ENCODE results near the gene C19orf67.

The C19orf67 gene

GRCh38 chr19:14089412-14089661, 3.8 kb upstream of the C19orf67 start:
- peak overlapping the region; percentile 53 for H3K4me3 ChIP-seq (ENCODE audit: low read depth, low read length)
- TF ChIP-seq CTCF (IDR thresholded peaks at IDR 0.05; ENCODE audit: low read depth, low read length) (no peak), MYC (IDR thresholded peaks at IDR 0.05; ENCODE audit: low read depth, low read length) (no peak), MAX (IDR thresholded peaks at IDR 0.05; ENCODE audit: low read depth, low read length) (no peak), POLR2A (IDR thresholded peaks at IDR 0.05; ENCODE audit: extremely low read depth, insufficient read length) (no peak)
- peak; percentile 38 for DNase-seq (ENCODE audit: low read depth)

GRCh38 chr19:14088634-14089411, 3.2 kb upstream of the C19orf67 start:
- H3K4me3 ChIP-seq (ENCODE audit: low read depth, low read length) = peak overlapping the region; percentile 53
- no peak for TF ChIP-seq MYC (IDR thresholded peaks at IDR 0.05; ENCODE audit: low read depth, low read length)
- TF ChIP-seq MAX (IDR thresholded peaks at IDR 0.05; ENCODE audit: low read depth, low read length) = no peak
- no peak for TF ChIP-seq POLR2A (IDR thresholded peaks at IDR 0.05; ENCODE audit: extremely low read depth, insufficient read length)
- TF ChIP-seq CTCF (IDR thresholded peaks at IDR 0.05; ENCODE audit: low read depth, low read length) = no peak
- no peak for DNase-seq (ENCODE audit: low read depth)

GRCh38 chr19:14086098-14086497, 515 bp upstream of the C19orf67 start:
- no peak overlapping the region for H3K4me3 ChIP-seq (ENCODE audit: low read depth, low read length)
- no peak for DNase-seq (ENCODE audit: low read depth)

GRCh38 chr19:14082675-14082960, 3.0 kb downstream of the C19orf67 start:
- TF ChIP-seq CTCF (IDR thresholded peaks at IDR 0.05; ENCODE audit: low read depth, low read length) = no peak
- no peak for TF ChIP-seq POLR2A (IDR thresholded peaks at IDR 0.05; ENCODE audit: extremely low read depth, insufficient read length)
- TF ChIP-seq MAX (IDR thresholded peaks at IDR 0.05; ENCODE audit: low read depth, low read length) = no peak
- no peak for TF ChIP-seq MYC (IDR thresholded peaks at IDR 0.05; ENCODE audit: low read depth, low read length)
- DNase-seq (ENCODE audit: low read depth) = no peak
- no peak overlapping the region for H3K4me3 ChIP-seq (ENCODE audit: low read depth, low read length)

More at GRCh38 chr19:14086098-14086497, 515 bp upstream of the C19orf67 start:
- TF ChIP-seq POLR2A (IDR thresholded peaks at IDR 0.05; ENCODE audit: extremely low read depth, insufficient read length) = no peak

- H3K4me3 ChIP-seq (ENCODE audit: low read depth, low read length) = peak overlapping the region; percentile 80
- DNase-seq (ENCODE audit: low read depth) = no peak
- TF ChIP-seq POLR2A (IDR thresholded peaks at IDR 0.05; ENCODE audit: extremely low read depth, insufficient read length) = no peak
- no peak for TF ChIP-seq CTCF (IDR thresholded peaks at IDR 0.05; ENCODE audit: low read depth, low read length)
Measured at GRCh38 chr19:14081797-14082674, 3.5 kb downstream of the C19orf67 start.

- peak; percentile 20 for TF ChIP-seq POLR2A (IDR thresholded peaks at IDR 0.05; ENCODE audit: extremely low read depth, insufficient read length)
- peak; percentile 36; the same call in 1 of the 2 replicates for TF ChIP-seq MAX (IDR thresholded peaks at IDR 0.05; ENCODE audit: low read depth, low read length)
- TF ChIP-seq MYC (IDR thresholded peaks at IDR 0.05; ENCODE audit: low read depth, low read length) = no peak
- peak overlapping the region; percentile 80 for H3K4me3 ChIP-seq (ENCODE audit: low read depth, low read length)
- DNase-seq (ENCODE audit: low read depth) = peak; percentile 98
Measured at GRCh38 chr19:14080887-14081796, 4.4 kb downstream of the C19orf67 start.
